Measurements from ENCODE around the gene EHD1.

- TF ChIP-seq CTCF (conservative IDR thresholded peaks at IDR 0.05; ENCODE audit: low read length): no peak
- no peak for TF ChIP-seq EZH2phosphoT487 (IDR thresholded peaks at IDR 0.05; ENCODE audit: borderline replicate concordance, low read depth, low read length)
Observed at GRCh38 chr11:64906314-64906635, 27.9 kb upstream of the EHD1 start.

Data from OCI-LY7 (cell line).